GM19463 (cell line): Measurements from ENCODE around the gene TBC1D2.

Experiments used
- ATAC-seq: cut with Tn5 transposase; IDR thresholded peaks from one replicate; pipeline ENCODE4 v1.9.1; 2021; ENCODE audit warnings: mild to moderate bottlenecking, moderate library complexity; ENCODE audit not compliant: unreplicated experiment

TBC1D2 gene

DNA sequence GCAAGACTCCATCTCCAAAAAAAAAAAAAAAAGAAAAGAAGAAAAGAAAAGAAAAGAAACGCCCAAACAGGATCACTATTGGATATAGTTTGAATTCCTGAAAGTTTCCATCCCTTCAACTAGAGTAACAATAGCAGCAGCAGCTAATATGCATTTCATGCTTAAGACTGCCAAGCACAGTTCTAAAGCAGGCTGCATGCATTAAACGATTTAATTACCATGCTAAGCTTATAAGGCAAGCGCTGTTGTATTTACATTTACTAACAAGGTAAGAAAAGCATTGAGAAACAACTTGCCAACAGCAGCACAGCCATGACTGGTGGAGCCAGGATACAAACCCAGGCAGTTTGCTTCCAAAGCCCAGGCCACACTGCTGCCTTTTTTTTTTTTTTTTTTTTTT lies 13.0 kb downstream of the TBC1D2 start:
- ATAC-seq, result no peak

GRCh38 chr9:98241357-98242300 lies 13.8 kb downstream of the TBC1D2 start:
- no peak for ATAC-seq

GRCh38 chr9:98240475-98240874 lies 15.0 kb downstream of the TBC1D2 start:
- ATAC-seq, result no peak

GRCh38 chr9:98236901-98237487 lies 18.5 kb downstream of the TBC1D2 start:
- no peak for ATAC-seq

DNA sequence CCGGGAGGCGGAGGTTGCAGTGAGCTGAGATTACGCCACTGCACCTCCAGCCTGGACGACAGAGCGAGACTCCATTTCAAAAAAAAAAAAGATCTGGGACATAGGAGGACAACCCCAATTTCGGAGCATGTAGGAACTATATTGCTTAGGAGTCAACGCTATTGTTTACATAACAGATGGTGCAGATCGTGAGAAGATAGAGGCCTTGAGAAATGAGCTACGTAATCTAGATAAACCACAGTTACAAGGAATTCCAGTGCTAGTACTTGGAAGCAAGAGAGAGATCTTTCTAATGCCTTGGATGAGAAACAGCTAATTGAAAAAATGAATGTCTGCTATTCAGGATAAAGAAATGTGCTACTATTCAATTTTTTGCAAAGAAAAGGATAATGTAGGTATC lies 20.3 kb downstream of the TBC1D2 start:
- ATAC-seq, result no peak

- no peak for ATAC-seq
Observed at GRCh38 chr9:98234245-98234825, 21.1 kb downstream of the TBC1D2 start.

- ATAC-seq, result no peak
Observed at GRCh38 chr9:98232926-98233325, 22.5 kb downstream of the TBC1D2 start.

- no peak for ATAC-seq
Observed at GRCh38 chr9:98231770-98232478, 23.5 kb downstream of the TBC1D2 start.

- no peak for ATAC-seq
Observed at GRCh38 chr9:98230789-98231188, 24.7 kb downstream of the TBC1D2 start.

GRCh38 chr9:98230304-98230703 lies 25.1 kb downstream of the TBC1D2 start:
- no peak for ATAC-seq

DNA sequence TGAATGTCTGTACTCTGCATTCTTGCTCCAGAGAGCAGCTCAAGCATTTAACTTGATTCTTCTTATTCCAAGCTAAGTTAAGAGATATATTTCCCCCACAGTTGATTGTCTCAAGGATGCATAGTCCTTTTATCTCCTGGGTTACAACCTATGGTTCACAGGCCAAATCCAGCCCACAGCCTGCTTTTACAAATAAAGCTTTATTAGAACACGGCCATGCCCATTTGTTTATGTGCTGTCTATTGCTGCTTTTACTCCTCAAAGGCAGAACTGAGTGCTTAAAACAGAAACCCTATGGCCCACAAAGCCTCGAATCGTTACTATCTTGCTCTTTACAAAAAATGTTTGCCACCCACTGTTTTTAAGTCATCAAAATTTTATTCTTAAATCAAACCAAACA lies 25.8 kb downstream of the TBC1D2 start:
- no peak for ATAC-seq

DNA sequence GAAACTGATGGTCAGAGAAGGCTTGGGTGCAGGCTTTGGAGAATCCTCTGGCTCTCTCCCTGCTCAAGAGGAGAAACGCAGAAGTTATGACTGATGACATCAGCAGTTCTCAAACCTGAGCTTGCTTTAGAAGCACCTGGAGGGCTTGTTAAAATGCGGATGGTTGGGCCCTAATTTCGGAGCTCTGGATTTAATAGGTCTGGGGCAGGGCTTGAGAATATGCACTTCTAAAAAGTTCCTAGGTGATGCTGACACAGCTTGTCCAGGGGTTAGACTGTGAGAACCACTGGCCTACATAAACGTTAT lies 26.4 kb downstream of the TBC1D2 start:
- ATAC-seq, result no peak

DNA sequence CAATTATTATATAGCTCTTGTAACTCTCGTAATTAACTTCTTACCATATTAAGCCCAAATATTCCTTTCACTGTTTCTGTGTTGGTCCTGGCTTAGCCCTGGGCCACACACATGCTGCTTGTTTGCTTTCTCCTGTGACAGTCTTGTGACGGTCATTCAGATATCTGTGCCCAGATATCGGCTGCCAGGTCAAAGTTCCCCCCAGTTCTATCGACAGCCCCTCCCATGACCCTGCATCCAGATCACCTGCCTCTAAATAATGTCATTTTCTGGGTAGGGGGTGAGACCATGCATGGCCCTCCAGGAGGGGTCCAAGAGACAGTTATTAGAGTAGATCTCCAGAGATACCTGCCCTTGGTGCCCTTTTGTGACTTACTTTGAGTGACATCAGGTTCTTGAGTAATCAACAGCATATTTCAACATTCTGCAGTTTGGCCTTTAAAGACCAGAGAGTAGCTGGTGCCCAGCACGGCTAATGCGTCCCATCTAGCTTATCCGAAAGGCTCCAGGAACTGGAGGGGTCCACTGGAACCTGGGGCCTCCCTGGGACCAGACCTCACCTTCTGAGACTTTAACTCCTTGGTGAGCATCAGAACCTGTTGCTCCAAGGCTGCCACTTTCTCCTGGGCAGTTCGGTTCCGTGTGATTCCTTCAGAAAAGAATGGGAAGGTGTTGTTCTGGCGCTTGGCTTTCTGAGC lies 26.9 kb downstream of the TBC1D2 start:
- ATAC-seq, result no peak

DNA sequence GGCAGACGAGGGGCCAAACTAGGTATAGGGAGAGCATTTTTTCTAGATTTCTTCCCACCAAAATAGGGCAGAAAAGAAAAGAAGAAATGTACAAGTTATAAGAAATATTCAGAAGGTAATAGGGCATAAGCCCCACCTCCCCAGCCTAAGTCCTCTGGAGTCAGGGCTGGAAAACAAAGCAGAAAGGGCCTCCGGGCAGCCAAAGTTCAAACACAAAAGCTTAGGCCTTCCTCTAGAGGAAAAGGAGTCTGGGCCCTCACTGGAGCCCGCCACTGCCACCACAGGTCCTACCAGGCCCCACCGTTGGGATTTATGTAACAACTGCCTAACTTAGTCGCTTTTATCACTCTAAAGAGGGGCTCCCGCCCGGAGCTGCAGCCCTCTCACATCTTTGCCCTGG lies 27.6 kb downstream of the TBC1D2 start:
- ATAC-seq, result no peak

- no peak for ATAC-seq
Observed at GRCh38 chr9:98226957-98227356, 28.5 kb downstream of the TBC1D2 start.

- ATAC-seq, result no peak
Observed at GRCh38 chr9:98226516-98226915, 28.9 kb downstream of the TBC1D2 start.

DNA sequence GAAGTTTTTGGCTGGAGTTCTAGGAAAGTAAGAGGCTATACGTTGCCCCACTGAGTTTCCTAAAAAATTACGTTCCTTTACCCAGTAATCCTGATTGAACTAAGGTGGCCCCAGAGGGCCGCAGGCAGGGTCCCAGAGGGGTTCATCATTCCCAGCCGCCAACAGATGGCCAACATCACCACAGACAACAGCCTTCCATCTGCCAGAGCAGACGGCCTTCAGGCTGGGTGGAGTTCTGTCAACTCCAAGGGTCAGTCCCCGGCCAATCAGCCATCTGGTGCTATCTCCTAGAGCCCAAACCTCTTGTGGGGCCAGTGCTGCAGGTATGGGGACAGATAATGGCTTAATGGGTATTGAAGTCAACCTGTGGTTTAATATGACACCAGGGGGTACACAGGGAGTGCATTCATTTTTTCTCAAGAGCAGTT lies 30.4 kb downstream of the TBC1D2 start:
- no peak for ATAC-seq

DNA sequence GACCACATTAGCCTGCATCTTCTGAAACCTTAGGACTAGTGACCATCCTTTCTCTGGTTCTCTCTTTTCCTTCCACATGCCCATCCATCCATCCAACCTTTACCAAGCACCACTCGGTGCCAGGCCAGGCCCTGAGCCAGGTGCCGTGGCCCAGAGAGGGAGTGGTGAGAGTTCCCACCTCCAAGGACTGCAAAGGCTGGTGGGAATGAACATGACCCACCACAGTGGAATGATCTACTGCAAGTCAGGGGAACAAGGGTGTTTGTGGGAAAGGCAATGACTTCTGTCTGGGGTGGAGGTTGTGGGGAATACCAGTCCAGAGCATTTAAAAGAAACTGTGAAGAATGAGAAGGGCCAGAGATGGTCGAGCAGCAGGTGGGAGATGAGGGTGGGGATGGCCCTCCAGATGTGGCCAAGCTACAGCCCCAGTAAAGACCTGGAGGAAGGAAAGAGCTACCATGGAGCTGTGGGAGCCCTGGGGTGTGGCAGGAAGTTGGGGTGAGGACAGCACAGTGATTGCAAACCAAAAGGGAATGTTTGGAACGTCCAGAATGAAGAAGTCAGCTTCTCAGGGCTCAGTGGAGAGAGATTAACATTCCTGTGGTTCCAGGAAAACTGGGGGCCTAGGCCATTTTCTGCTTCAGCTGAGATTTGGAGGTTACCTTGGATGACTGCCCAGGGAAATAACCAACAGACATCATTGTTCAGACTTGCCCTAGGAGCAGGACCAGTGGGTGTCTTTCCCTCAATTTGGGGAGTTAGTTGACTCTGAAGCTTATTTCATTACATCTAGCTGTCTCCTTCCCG lies 32.4 kb downstream of the TBC1D2 start:
- ATAC-seq, result no peak

DNA sequence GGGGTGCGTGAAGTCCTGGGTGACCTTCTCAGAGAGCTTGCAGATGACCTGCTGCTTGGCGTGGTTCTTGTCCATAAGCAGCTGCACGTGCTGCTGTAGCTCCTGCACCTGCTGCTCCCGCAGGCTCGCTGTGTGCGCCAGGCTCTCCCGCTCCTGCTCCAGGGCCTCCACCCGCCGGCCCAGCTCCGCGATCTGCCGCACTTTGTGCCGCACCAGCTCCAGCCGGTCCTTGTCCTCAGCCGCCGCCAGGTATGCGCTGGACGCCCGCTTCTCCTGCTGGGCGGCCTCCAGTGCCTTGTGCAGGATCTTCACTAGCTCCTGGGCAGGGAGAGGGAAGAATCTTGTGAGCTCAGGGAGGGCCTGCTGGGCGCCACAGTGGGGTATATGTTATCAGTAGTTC lies 34.5 kb downstream of the TBC1D2 start:
- ATAC-seq, result no peak

- ATAC-seq, result no peak
Observed at GRCh38 chr9:98219794-98220370, 35.6 kb downstream of the TBC1D2 start.
